Lower leg skin (tissue), 4 donors: Measurements from ENCODE around the gene FAM221A. TPM values are rescaled to one million over a fixed set of nuclear protein-coding genes. Genes with fewer than 3 reads are reported as not detected.

Experiments used
- DNase-seq, 2 donors: peaks; one replicate each; pipeline ENCODE4 v3.0.0-alpha.2; 2019; ENCODE audit warnings: low spot score in 2 of 2
- H3K4me3 ChIP-seq: fragments of 200-600 bp; sonication (generic); 2 replicates; pipeline ENCODE4 v1.5.1; 2017; ENCODE audit warnings: mild to moderate bottlenecking, low read depth; ENCODE audit not compliant: poor library complexity, severe bottlenecking
- CTCF ChIP-seq, 3 donors: fragments of 450-650 bp; IDR thresholded peaks; one replicate each; pipeline ENCODE4 v1.5.1; 2016; ENCODE audit warnings: antibody characterized with exemption in 3 of 3, mild to moderate bottlenecking in 3 of 3, moderate library complexity in 2 of 3
- POLR2A ChIP-seq, 2 donors: fragments of 450-650 bp; IDR thresholded peaks; one replicate each; pipeline ENCODE4 v1.6.1; 2016 to 2017; ENCODE audit warnings: antibody characterized with exemption in 2 of 2, mild to moderate bottlenecking in 1 of 2, moderate library complexity in 1 of 2
- WGBS, 2 donors: methylation state at CpG; one replicate each; pipeline ENCODE4 v1.1.5; 2018; 5-methylcytosine and 5-hydroxymethylcytosine counted together
- intact Hi-C: fragments of 100-400 bp; cut with DNase I; formaldehyde crosslinking; loops from one replicate; pipeline ENCODE4 v1.15.0; 2023; ENCODE audit warnings: low total_unique reads
- total RNA-seq, 4 donors: library from RNA; depleted of rRNA; stranded (reverse); fragments of >200 nt; gene quantifications; one replicate each; pipeline ENCODE4 v1.1.0, GENCODE V29; 2016

Gene FAM221A
- total RNA-seq, 4 donors from 2014 or later: 4.8 to 8.7 (median 6.8) TPM

- intact Hi-C loops: no loop called here
- DNase-seq: no peak
- no peak for TF ChIP-seq POLR2A (IDR thresholded peaks at IDR 0.05)
- no peak for TF ChIP-seq CTCF (IDR thresholded peaks at IDR 0.05)
- H3K4me3 ChIP-seq: no peak overlapping the region
- 86 to 89% methylated on average over 7 of the region's 7 CpGs for WGBS, 2 donors
Observed at GRCh38 chr7:23658831-23659427, 21.1 kb upstream of the FAM221A start.

GRCh38 chr7:23661385-23661784 lies 18.6 kb upstream of the FAM221A start:
- DNase-seq: no peak
- 83 to 84% methylated on average over 3 of the region's 3 CpGs for WGBS, 2 donors
- TF ChIP-seq POLR2A (IDR thresholded peaks at IDR 0.05) (no peak), CTCF (IDR thresholded peaks at IDR 0.05) (no peak)
- intact Hi-C loops: no loop called here
- H3K4me3 ChIP-seq: no peak overlapping the region

- WGBS, 2 donors: 74 to 79% methylated on average over 8 of the region's 8 CpGs
- no peak for TF ChIP-seq CTCF (IDR thresholded peaks at IDR 0.05)
- no peak for TF ChIP-seq POLR2A (IDR thresholded peaks at IDR 0.05)
- H3K4me3 ChIP-seq: no peak overlapping the region
- intact Hi-C loops: no loop called here
- no peak for DNase-seq
Observed at GRCh38 chr7:23662124-23662983, 17.6 kb upstream of the FAM221A start.

GRCh38 chr7:23662984-23663313 lies 17.1 kb upstream of the FAM221A start:
- WGBS, 2 donors: 86% methylated on average over 2 of the region's 2 CpGs
- TF ChIP-seq CTCF (IDR thresholded peaks at IDR 0.05): no peak
- TF ChIP-seq POLR2A (IDR thresholded peaks at IDR 0.05): no peak
- no peak for DNase-seq
- H3K4me3 ChIP-seq: no peak overlapping the region
- intact Hi-C loops: no loop called here

- TF ChIP-seq POLR2A (IDR thresholded peaks at IDR 0.05) (no peak), CTCF (IDR thresholded peaks at IDR 0.05) (no peak)
- intact Hi-C loops: no loop called here
- H3K4me3 ChIP-seq: no peak overlapping the region
- DNase-seq: no peak
Observed at GRCh38 chr7:23664122-23664521, 15.9 kb upstream of the FAM221A start.
